Stomach (tissue), 9 donors: ENCODE measurements around the gene NUDT1. TPM values are rescaled to one million over a fixed set of nuclear protein-coding genes. Genes with fewer than 3 reads are reported as not detected.

Source experiments
- DNase-seq, 2 donors: peaks; one replicate each; pipeline versions ENCODE4 v3.0.0 to v3.0.0-alpha.2; 2013 to 2019
- H3K27ac ChIP-seq, 5 donors: fragments of 200-600 bp in 4 of 5; sonication (generic) in 4 of 5; one replicate each; pipeline ENCODE4 v1.5.1; 2013 to 2019; ENCODE audit warnings: mild to moderate bottlenecking in 1 of 5, moderate library complexity in 1 of 5
- H3K27me3 ChIP-seq, 3 donors: fragments of 200-600 bp; sonication (generic); one replicate each; pipeline ENCODE4 v1.5.1; 2017 to 2019; ENCODE audit warnings: mixed run types in 1 of 3
- H3K36me3 ChIP-seq, 4 donors: fragments of 200-600 bp; sonication (generic); 1 replicate in 3 of 4; 2 replicates in 1 of 4; pipeline ENCODE4 v1.5.1; 2016 to 2019
- H3K4me1 ChIP-seq, 4 donors: fragments of 200-600 bp; sonication (generic); one replicate each; pipeline ENCODE4 v1.5.1; 2016 to 2019
- H3K4me3 ChIP-seq, 4 donors: fragments of 200-600 bp; sonication (generic) in 3 of 4; one replicate each; pipeline ENCODE4 v1.5.1; 2016 to 2019; ENCODE audit warnings: mild to moderate bottlenecking in 1 of 4
- H3K9me3 ChIP-seq, 4 donors: fragments of 200-600 bp; sonication (generic); one replicate each; pipeline ENCODE4 v1.5.1; 2016 to 2019
- EP300 ChIP-seq: sonication (generic); formaldehyde crosslinking; IDR thresholded peaks from one replicate; pipeline ENCODE4 v1.6.1; 2017; ENCODE audit warnings: antibody characterized with exemption
- POLR2A ChIP-seq, 4 donors: fragments of 450-650 bp; IDR thresholded peaks; one replicate each; pipeline ENCODE4 v1.6.1; 2016; ENCODE audit warnings: antibody characterized with exemption in 4 of 4, control low read depth in 2 of 4, mild to moderate bottlenecking in 1 of 4, moderate library complexity in 1 of 4
- POLR2AphosphoS5 ChIP-seq, 3 donors: sonication (generic); formaldehyde crosslinking; IDR thresholded peaks; one replicate each; pipeline ENCODE4 v1.6.1; 2016; ENCODE audit warnings: antibody characterized with exemption in 3 of 3
- WGBS, 5 donors: extraction: QIAGEN DNeasy Blood & Tissue Kit in 3 of 5; methylation state at CpG; one replicate each; pipeline versions ENCODE4 v1.1.5 to v1.1.7; 2013 to 2018; 5-methylcytosine and 5-hydroxymethylcytosine counted together
- intact Hi-C: fragments of 100-400 bp; cut with DNase I; formaldehyde crosslinking; loops from one replicate; pipeline ENCODE4 v1.15.1; 2023; ENCODE audit warnings: low total_unique reads
- polyA plus RNA-seq, 3 donors: library from polyadenylated mRNA; stranded (reverse); fragments of 200-250 nt; gene quantifications; one replicate each; pipeline ENCODE4 v1.2.3, GENCODE V29; 2013
- total RNA-seq, 5 donors: library from RNA; depleted of rRNA; stranded (reverse); fragments of >200 nt; gene quantifications; one replicate each; pipeline versions ENCODE4 v1.1.0 to v1.2.3, GENCODE V29; 2014 to 2016
- TF ChIP-seq, protein P1 (sequence below), 7 experiments: fragments of 450-650 bp in 4 of 7; fragments of 200-600 bp in 3 of 7; sonication (generic) in 3 of 7; IDR thresholded peaks; one replicate each; pipeline ENCODE4 v1.5.1; 2016 to 2019; ENCODE audit warnings: antibody characterized with exemption in 7 of 7, control low read depth in 2 of 7, mild to moderate bottlenecking in 1 of 7
- donor health status: healthy with polysubstance abuse.
- donor health status: Bipolar disorder and iron deficiency.
- donor health status: healthy.

Gene NUDT1
- total and polyA plus RNA-seq, 8 donors, result 4.6 to 37.1 (median 12.0) TPM; not detected in 2

DNA sequence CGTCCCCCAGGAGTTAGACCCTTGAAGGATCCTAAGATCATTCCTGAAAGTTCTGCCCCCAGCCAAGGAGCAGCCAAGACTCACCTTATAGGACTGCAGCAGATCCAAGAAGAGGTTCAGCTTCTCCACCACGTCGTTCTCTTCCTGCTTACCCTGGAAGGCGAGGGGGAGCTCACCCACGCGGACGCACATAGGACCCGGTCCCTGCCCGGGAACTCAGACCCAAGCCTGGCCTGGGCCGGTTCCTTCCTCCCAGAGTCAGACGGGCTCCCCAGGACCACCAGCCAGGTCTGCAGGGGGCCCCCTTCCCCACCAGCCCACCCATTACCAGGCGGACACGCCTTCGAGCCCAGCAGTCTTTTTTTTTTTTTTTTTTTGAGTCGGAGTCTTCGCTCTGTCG, 15.6 kb downstream of the NUDT1 start:
- Histone ChIP-seq H3K4me3 (no peak overlapping the region), H3K9me3 (no peaks in the 10 kb centered on the region), H3K27ac (no peak overlapping the region), H3K36me3 (peaks cover 21 to 65% (median 64%) of the 10 kb centered on the region in 4 donors), H3K27me3 (no peaks in the 10 kb centered on the region), H3K4me1 (no peaks in the 10 kb centered on the region)
- no peak for TF ChIP-seq POLR2A (IDR thresholded peaks at IDR 0.05)
- TF ChIP-seq, protein P1, sequence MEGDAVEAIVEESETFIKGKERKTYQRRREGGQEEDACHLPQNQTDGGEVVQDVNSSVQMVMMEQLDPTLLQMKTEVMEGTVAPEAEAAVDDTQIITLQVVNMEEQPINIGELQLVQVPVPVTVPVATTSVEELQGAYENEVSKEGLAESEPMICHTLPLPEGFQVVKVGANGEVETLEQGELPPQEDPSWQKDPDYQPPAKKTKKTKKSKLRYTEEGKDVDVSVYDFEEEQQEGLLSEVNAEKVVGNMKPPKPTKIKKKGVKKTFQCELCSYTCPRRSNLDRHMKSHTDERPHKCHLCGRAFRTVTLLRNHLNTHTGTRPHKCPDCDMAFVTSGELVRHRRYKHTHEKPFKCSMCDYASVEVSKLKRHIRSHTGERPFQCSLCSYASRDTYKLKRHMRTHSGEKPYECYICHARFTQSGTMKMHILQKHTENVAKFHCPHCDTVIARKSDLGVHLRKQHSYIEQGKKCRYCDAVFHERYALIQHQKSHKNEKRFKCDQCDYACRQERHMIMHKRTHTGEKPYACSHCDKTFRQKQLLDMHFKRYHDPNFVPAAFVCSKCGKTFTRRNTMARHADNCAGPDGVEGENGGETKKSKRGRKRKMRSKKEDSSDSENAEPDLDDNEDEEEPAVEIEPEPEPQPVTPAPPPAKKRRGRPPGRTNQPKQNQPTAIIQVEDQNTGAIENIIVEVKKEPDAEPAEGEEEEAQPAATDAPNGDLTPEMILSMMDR (IDR thresholded peaks at IDR 0.05), result no peak
- no peak for TF ChIP-seq POLR2AphosphoS5 (IDR thresholded peaks at IDR 0.05)
- TF ChIP-seq EP300, result no peak
- no peak for DNase-seq
- intact Hi-C loops, result no loop called here
- 91 to 95% (median 95%) methylated on average over 14 to 17 of the region's 17 CpGs for WGBS, 5 donors

DNA sequence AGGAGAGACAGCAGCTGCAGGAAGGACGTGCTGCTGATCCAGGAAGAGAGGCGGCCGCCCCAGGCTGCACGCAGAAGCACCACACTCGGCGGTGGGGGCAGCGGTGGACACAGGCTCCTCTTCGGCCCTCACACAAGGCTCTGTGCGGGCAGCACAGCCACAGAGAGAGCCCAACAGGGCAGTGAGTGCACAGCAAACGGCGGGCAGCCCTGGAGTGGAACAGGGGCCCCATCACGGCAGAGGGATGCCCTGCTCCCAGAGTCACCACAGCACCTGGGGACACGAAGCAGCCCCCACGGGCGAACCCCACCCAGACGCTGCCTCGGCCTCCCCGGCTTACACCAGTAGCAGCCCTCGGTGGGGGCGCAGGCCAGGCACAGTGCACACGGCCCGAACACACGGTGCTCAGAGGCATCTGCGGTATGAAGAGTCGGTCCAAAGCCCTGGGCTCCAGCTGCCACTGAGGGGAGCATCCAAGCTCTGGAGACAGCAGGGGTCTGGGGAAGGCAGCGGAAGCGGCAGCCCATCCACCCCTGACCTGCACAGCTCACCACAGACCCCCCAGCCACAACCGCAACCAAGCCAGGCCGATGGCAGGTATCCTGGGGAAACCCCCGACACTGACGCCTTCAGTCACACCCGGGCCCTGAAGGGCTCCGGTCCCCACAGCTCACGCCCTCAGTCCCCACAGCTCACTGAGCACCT, 16.8 kb downstream of the NUDT1 start:
- TF ChIP-seq POLR2AphosphoS5 (IDR thresholded peaks at IDR 0.05) (no peak), POLR2A (IDR thresholded peaks at IDR 0.05) (no peak), EP300 (no peak)
- TF ChIP-seq, protein P1 (IDR thresholded peaks at IDR 0.05), result no peak
- no peaks in the 10 kb centered on the region for H3K4me1 ChIP-seq
- H3K4me3 ChIP-seq, result no peak overlapping the region
- DNase-seq, result no peak
- H3K9me3 ChIP-seq, result no peaks in the 10 kb centered on the region
- 92 to 98% (median 94%) methylated on average over 4 to 34 of the region's 34 CpGs for WGBS, 5 donors
- H3K27me3 ChIP-seq, result no peaks in the 10 kb centered on the region
- H3K36me3 ChIP-seq, result peaks cover 22 to 74% (median 67%) of the 10 kb centered on the region in 4 donors
- no peak overlapping the region for H3K27ac ChIP-seq
- intact Hi-C loops, result no loop called here

DNA sequence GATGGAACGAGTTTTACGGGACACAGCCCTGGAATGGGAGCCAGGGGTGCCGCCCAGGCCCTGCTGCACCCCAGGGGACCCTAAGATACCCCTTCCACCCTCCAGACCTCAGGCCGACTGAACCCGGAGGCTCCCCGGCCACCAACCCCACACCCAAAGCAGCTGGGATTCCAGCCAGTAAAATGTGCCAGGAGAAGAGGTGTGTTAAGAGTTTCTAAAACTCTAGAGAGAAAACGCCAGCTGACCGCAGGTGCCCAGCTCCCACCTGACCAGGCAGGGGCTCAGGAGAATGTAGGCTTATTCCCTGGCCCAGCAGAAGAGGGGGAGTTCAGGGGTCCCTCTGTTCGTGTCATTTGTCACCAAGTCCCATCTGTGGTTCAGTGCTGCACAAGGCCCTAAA, 17.5 kb downstream of the NUDT1 start:
- no peak overlapping the region for H3K4me3 ChIP-seq
- no peak overlapping the region for H3K27ac ChIP-seq
- no peak for DNase-seq
- H3K4me1 ChIP-seq, result no peaks in the 10 kb centered on the region
- no peaks in the 10 kb centered on the region for H3K9me3 ChIP-seq
- peaks cover 21 to 74% (median 67%) of the 10 kb centered on the region in 4 donors for H3K36me3 ChIP-seq
- 70 to 97% (median 86%) methylated on average over 6 to 9 of the region's 9 CpGs for WGBS, 5 donors
- TF ChIP-seq POLR2AphosphoS5 (IDR thresholded peaks at IDR 0.05), result no peak
- no peak for TF ChIP-seq POLR2A (IDR thresholded peaks at IDR 0.05)
- TF ChIP-seq, protein P1 (IDR thresholded peaks at IDR 0.05), result no peak
- no peak for TF ChIP-seq EP300
- intact Hi-C loops, result no loop called here
- no peaks in the 10 kb centered on the region for H3K27me3 ChIP-seq

DNA sequence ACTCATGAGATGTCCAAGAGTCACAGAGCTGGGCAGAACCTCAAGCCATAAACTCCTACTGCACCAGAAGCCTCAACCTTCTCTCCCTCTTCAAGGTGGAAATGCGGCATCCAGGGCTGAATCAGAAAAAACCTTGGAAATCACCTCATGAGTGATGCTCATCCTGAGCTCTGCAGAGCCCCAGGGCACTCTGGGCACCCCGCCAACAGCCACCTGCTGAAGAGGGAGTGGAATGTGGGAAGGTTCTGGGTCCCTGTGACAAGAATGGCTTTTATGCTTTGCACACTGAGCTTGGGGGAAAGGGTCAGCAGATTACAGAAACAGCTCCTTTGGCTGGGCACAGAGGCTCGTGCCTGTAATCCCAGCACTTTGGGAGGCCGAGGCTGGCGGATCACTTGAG, 18.8 kb downstream of the NUDT1 start:
- Histone ChIP-seq H3K36me3 (peaks cover 15 to 69% (median 62%) of the 10 kb centered on the region in 4 donors), H3K9me3 (no peaks in the 10 kb centered on the region), H3K4me1 (no peaks in the 10 kb centered on the region), H3K27me3 (no peaks in the 10 kb centered on the region), H3K27ac (no peak overlapping the region), H3K4me3 (no peak overlapping the region)
- intact Hi-C loops, result no loop called here
- no peak for TF ChIP-seq POLR2A (IDR thresholded peaks at IDR 0.05)
- TF ChIP-seq, protein P1 (IDR thresholded peaks at IDR 0.05), result no peak
- TF ChIP-seq POLR2AphosphoS5 (IDR thresholded peaks at IDR 0.05), result no peak
- TF ChIP-seq EP300, result no peak
- 43 to 81% (median 53%) methylated on average over 5 of the region's 5 CpGs for WGBS, 5 donors
- peak; percentile 44 to 62 for DNase-seq
